Activated T-cell treated with anti-CD3 and anti-CD28 coated beads, Interleukin-2, amount 50 U/mL, for 1 hour (primary cell): ENCODE results near the gene CCZ1.
"Not testable (repeated sequence)": the region's sequence is repeated elsewhere in the genome, so short reads cannot be mapped to it uniquely, and the experiment has no call there.

Experiments
- DNase-seq: peaks from one replicate; pipeline ENCODE4 v3.0.0-alpha.2; 2020

Gene CCZ1

GRCh38 chr7:5916529-5916928 is 18.0 kb downstream of the CCZ1 start:
- not testable (repeated sequence) for DNase-seq

DNA sequence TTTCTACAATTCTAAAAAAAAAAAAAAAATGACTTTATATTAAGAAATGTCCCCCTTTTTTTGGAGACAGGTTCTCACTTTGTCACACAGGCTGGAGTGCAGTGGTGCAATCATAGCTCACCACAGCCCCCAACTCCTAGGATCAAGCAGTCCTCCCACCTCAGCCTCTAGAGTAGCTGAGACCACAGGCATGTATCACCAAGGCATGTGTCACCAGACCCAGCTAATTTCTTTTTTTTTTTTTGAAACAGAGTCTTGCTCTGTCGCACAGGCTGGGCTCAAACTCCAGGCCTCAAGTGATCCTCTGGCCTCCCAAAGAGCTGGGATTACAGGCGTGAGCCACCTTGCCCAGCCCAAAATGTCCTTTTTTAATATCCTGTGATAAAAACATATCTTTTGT is 25.6 kb downstream of the CCZ1 start:
- DNase-seq: not testable (repeated sequence)

- not testable (repeated sequence) for DNase-seq
These were observed 26.1 kb downstream of the CCZ1 start for GRCh38 chr7:5924630-5925029.

GRCh38 chr7:5926263-5926870 is 27.8 kb downstream of the CCZ1 start:
- not testable (repeated sequence) for DNase-seq

- not testable (repeated sequence) for DNase-seq
These were observed 31.8 kb downstream of the CCZ1 start for GRCh38 chr7:5930290-5930689.

- DNase-seq: not testable (repeated sequence)
These were observed 32.7 kb downstream of the CCZ1 start for GRCh38 chr7:5931250-5931649.

DNA sequence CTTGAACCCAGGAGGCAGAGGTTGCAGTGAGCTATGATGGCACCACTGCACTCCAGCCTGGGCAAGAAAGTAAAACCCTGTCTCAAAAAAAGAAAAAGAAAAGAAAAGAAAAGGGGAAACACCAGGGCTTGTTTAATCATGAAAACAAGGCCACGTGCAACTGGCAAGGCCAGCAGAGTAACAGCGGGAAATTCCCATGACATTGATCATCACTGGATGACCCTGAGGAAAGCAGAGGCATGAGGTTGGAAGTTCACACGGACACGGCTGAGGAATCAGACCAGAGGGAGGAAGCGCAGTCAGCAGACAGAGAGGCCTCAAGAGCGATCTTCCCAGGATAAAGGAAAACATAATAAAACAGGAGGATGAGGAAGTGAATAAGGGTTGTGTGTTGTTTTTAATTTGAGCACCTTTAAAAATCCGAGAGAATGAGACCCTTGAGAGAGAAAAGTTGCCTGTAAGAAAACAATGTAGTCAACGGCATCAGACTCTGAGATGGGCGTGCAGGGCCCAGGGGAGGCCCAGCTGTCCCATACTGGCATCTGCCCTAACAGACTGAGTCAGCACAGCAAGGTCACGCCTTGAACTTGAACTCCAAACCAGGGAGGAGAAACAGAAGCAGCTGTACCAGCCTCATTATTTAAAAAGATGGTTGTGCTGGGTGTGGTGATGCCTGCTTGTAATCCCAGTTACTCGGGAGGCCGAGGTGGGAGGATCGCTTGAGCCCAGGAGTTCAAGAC is 33.5 kb downstream of the CCZ1 start:
- DNase-seq: not testable (repeated sequence)

DNA sequence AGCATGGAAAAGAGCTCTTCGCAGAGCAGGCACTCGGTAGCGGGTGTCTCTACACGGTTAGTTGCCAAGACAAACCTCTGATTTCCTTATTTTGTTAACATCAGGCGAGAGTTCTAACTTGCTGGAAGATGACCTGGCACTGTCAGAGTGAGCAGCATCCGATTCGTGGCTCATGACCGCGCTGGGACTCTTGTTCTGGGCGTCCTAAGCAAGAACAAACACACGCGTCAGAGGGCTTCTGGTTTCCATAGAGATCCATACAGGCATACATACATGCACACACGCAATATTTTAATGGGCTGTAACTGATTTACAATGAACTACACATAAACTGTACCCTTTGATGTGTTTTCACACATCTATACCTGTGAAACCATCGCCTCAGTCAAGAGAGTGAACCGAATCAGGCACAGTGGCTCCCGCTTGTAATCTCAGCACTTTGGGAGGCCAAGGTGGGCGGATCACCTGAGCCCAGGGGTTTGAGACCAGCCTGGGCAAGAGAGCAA is 36.5 kb downstream of the CCZ1 start:
- not testable (repeated sequence) for DNase-seq

DNA sequence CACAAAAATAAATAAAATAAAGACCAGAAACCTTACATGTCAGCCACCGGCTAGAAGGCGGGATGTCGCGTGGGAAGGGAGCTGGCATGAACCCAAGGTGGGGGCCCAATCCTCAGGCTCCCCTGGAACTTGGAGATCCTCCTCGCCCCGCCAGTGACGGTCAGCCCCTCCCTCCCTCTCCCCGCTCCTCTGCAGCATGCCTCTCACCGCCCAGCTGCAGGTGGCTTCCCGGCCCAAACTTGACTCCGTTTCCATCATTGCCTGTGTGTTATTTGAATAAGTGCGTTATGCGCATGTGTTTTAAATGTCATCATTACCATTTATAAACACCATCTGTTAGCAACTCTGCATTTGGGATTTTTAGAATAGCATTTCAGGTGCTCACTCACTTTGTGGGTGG is 64.7 kb downstream of the CCZ1 start:
- not testable (repeated sequence) for DNase-seq

DNA sequence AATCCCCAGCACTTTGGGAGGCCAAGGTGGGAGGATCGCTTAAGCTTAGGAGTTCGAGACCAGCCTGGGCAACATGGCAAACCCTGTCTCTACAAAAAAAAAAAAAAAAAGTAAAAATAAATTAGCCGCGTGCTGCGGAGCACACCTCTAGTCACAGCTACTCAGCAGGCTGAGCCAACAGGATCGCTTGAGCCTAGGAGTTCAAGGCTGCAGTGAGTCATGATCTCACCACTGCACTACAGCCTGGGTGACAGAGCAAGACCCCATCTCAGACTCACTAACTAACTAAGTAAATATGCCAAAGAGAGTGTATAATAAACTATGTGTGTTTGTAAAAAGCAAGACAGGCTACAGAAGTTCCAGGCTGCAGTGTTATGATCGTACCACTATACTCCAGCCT is 65.3 kb downstream of the CCZ1 start:
- DNase-seq: not testable (repeated sequence)

GRCh38 chr7:5970347-5970911 is 71.9 kb downstream of the CCZ1 start, which contains the start of gene RSPH10B:
TSS of gene RSPH10B (minus strand) at chr7:5970689. CDS start at chr7:5967116, 3,573 bp downstream.
- not testable (repeated sequence) for DNase-seq

GRCh38 chr7:5973580-5973979 is 75.0 kb downstream of the CCZ1 start:
- DNase-seq: not testable (repeated sequence)
